ENCODE results near the gene DNAJA3.

DNA sequence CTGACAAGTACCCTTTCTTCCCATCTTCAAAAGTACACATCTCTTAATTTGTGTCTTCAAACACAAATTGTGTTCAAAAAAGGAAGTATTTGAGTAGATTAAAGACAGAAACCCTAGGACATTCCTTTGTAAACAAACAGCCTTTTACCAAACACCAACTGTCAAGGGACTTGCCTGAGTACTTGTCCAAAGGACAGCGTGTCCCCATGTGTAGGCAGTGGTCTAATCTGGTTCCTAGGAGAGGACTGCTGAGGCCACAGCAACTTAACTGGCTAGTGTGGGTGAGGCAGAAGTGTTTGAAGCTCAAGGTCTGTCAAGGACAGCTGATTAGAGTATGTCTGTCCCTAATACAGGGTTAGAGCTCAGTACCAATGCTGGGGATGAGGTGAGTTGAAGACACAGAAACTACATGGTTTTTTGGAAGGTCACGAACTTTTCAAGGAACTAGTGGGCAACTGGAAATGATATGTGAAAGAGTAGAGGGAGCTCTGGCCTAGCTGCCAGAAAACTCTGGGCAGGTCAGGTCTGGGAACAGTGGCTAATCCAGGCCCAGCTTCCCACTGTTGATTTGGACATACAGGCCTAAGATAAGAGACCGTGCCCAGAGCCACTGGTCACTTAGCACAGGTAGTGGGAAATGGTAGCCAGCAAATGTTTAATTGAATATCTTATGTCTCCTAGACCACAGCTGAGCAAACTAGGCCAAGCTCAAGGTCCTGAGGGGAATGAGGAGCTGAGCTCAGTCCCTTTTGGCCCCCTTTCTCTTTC lies 60.6 kb downstream of the DNAJA3 start:
- TF ChIP-seq CTCF (conservative IDR thresholded peaks at IDR 0.05; ENCODE audit: low read depth, low read length), result no peak
- TF ChIP-seq EZH2 (IDR thresholded peaks at IDR 0.05; ENCODE audit: borderline replicate concordance, low read depth, low read length, poor library complexity, severe bottlenecking), result no peak
